Panc1 (cell line): ENCODE measurements around the gene BAIAP2. TPM values are rescaled to one million over a fixed set of nuclear protein-coding genes. Genes with fewer than 3 reads are reported as not detected.

ENCODE experiments used
- ATAC-seq: fragments of 200-7000 bp; cut with Tn5 transposase; 2 replicates; pipeline ENCODE4 v1.9.1; 2020; ENCODE audit warnings: mild to moderate bottlenecking, moderate library complexity
- BruUV-seq: library from RNA; stranded (reverse); fragments of 400-500 nt; replicated peaks from 2 replicates; lab custom pipeline; 2021; lab: Mats Ljungman, UMichigan
- CTCF ChIA-PET: fragments of 300-600 bp; sonication (Branson Sonifier 250); formaldehyde crosslinking; loops from one replicate; lab custom pipeline; 2022; ENCODE audit warnings: antibody characterized with exemption; lab: Charles Lee
- POLR2A ChIA-PET: fragments of 300-600 bp; sonication (Branson Sonifier 250); formaldehyde crosslinking; loops from one replicate; lab custom pipeline; 2022; ENCODE audit warnings: antibody characterized with exemption; lab: Charles Lee
- DNase-seq: peaks from one replicate; pipeline ENCODE4 v3.0.0-alpha.2; 2010; ENCODE audit warnings: low read depth, low spot score
- H3K27ac ChIP-seq: 2 replicates; pipeline ENCODE4 v1.5.1; 2011; ENCODE audit warnings: mild to moderate bottlenecking, low read length, inconsistent platforms
- H3K27me3 ChIP-seq: fragments of 200-500 bp; sonication (Bioruptor generic); 2 replicates; pipeline ENCODE4 v1.6.0; 2014; ENCODE audit warnings: low read length, inconsistent platforms; ENCODE audit not compliant: control insufficient read depth, insufficient read depth
- H3K36me3 ChIP-seq: fragments of 200-500 bp; sonication (Bioruptor generic); 2 replicates; pipeline ENCODE4 v1.5.1; 2014; ENCODE audit warnings: inconsistent platforms, mild to moderate bottlenecking, low read length, moderate library complexity; ENCODE audit not compliant: control insufficient read depth, insufficient read depth
- H3K4me1 ChIP-seq: 2 replicates; pipeline ENCODE4 v1.5.1; 2011; ENCODE audit warnings: inconsistent platforms, mild to moderate bottlenecking, low read length, moderate library complexity; ENCODE audit not compliant: control insufficient read depth, insufficient read depth
- H3K4me3 ChIP-seq, 2 experiments: 2 replicates each; pipeline ENCODE4 v1.5.1; 2011 to 2012; ENCODE audit warnings: low read depth in 2 of 2, low read length in 2 of 2, mild to moderate bottlenecking in 2 of 2, inconsistent platforms in 1 of 2, moderate library complexity in 1 of 2
- H3K9me3 ChIP-seq: fragments of 200-500 bp; sonication (Bioruptor generic); 2 replicates; pipeline ENCODE4 v1.5.1; 2014; ENCODE audit warnings: low read depth, mild to moderate bottlenecking, inconsistent platforms, low read length, moderate library complexity; ENCODE audit not compliant: control insufficient read depth, insufficient read depth
- CTCF ChIP-seq: fragments of 450-650 bp; IDR thresholded peaks from 2 replicates; pipeline ENCODE4 v1.5.1; 2017; ENCODE audit warnings: mild to moderate bottlenecking
- POLR2AphosphoS5 ChIP-seq: IDR thresholded peaks from 2 replicates; pipeline ENCODE4 v1.6.1; 2012; ENCODE audit warnings: mild to moderate bottlenecking, low read depth, low read length, moderate library complexity
- REST ChIP-seq, 2 experiments: IDR thresholded peaks; 2 replicates each; pipeline ENCODE4 v1.6.1; 2011 to 2012; ENCODE audit warnings: low read depth in 2 of 2, control low read depth in 1 of 2, low read length in 1 of 2, mild to moderate bottlenecking in 1 of 2, moderate library complexity in 1 of 2; ENCODE audit not compliant: insufficient read depth in 1 of 2
- SIN3A ChIP-seq: IDR thresholded peaks from 2 replicates; pipeline ENCODE4 v1.6.1; 2012; ENCODE audit warnings: low read depth, mild to moderate bottlenecking, low read length, moderate library complexity, borderline replicate concordance; ENCODE audit not compliant: insufficient read depth
- TCF7L2 ChIP-seq: IDR thresholded peaks from 2 replicates; pipeline ENCODE4 v1.6.1; 2011; ENCODE audit warnings: mild to moderate bottlenecking, low read depth, low read length, inconsistent platforms
- in situ Hi-C: cut with HindIII; loops from 2 replicates; pipeline ENCODE4 v1.10.0; 2016; ENCODE audit warnings: low sequenced_read_pairs, low pct_unique_long_range_greater_than_20kb
- intact Hi-C: fragments of 100-400 bp; cut with micrococcal nuclease; formaldehyde crosslinking; loops from one replicate; pipeline ENCODE4 v1.10.0; 2022; ENCODE audit not compliant: unreplicated experiment
- total RNA-seq: library from RNA; stranded (reverse); gene quantifications from one replicate; pipeline ENCODE4 v1.2.1, GENCODE V29; 2021; ENCODE audit not compliant: unreplicated experiment

Gene BAIAP2
- total RNA-seq, 1 experiment from 2014 or later = 125 TPM

- no TSS peak for BruUV-seq
- intact Hi-C loops = no loop called here
- TF ChIP-seq CTCF = no peak
- no peak for TF ChIP-seq REST (IDR thresholded peaks at IDR 0.05; ENCODE audit: insufficient read depth in 1 of 2, low read depth in 2 of 2, low read length in 1 of 2)
- TF ChIP-seq TCF7L2 = no peak
- TF ChIP-seq SIN3A = no peak
- TF ChIP-seq POLR2AphosphoS5 = no peak
- Histone ChIP-seq H3K4me3 (no peak overlapping the region), H3K4me1 (peaks cover 16% of the 10 kb centered on the region), H3K27ac (no peak overlapping the region), H3K36me3 (no peaks in the 10 kb centered on the region), H3K27me3 (no peaks in the 10 kb centered on the region), H3K9me3 (no peaks in the 10 kb centered on the region)
- in situ Hi-C loops = no loop called here
- ChIA-PET POLR2A (no interaction called here), CTCF (no interaction called here)
- no peak for DNase-seq
- no peak for ATAC-seq
Measured at GRCh38 chr17:81124377-81124776, 89.4 kb downstream of the BAIAP2 start.

GRCh38 chr17:81125573-81126081, 90.7 kb downstream of the BAIAP2 start:
- Histone ChIP-seq H3K27ac (no peak overlapping the region), H3K4me3 (no peak overlapping the region), H3K27me3 (no peaks in the 10 kb centered on the region), H3K36me3 (no peaks in the 10 kb centered on the region), H3K9me3 (no peaks in the 10 kb centered on the region), H3K4me1 (peaks cover 16% of the 10 kb centered on the region)
- POLR2A ChIA-PET = no interaction called here
- intact Hi-C loops (no loop called here), in situ Hi-C loops (no loop called here)
- TF ChIP-seq TCF7L2 (no peak), POLR2AphosphoS5 (no peak), CTCF (no peak), SIN3A (no peak), REST (IDR thresholded peaks at IDR 0.05; ENCODE audit: insufficient read depth in 1 of 2, low read depth in 2 of 2, low read length in 1 of 2) (no peak)
- BruUV-seq = no TSS peak
- DNase-seq (no peak), ATAC-seq (no peak)
- CTCF ChIA-PET = interaction anchor here (0.6 kb wide), 1 partner anchor 235 kb away, joined by 4 read pairs; no protein-coding TSS in a partner anchor
